GM12892 (cell line): Measurements from ENCODE around the gene KIAA1755.

ENCODE experiments used
- DNase-seq: peaks from one replicate; pipeline ENCODE4 v3.0.0; 2011; ENCODE audit not compliant: insufficient read length
- FAIRE-seq: peaks from 2 replicates; lab custom pipeline; 2011; peaks lifted over from hg19 to GRCh38; lab: Jason Lieb, UNC
- POLR2A ChIP-seq: IDR thresholded peaks from 2 replicates; pipeline ENCODE4 v1.6.1; 2011; ENCODE audit warnings: low read depth, low read length, control low read depth
- POLR2AphosphoS5 ChIP-seq: IDR thresholded peaks from 2 replicates; pipeline ENCODE4 v1.6.1; 2011; ENCODE audit warnings: low read depth, low read length, control low read depth
- TAF1 ChIP-seq: IDR thresholded peaks from 2 replicates; pipeline ENCODE4 v1.6.1; 2011; ENCODE audit warnings: low read depth, mild to moderate bottlenecking, control low read depth, low read length, borderline replicate concordance

The KIAA1755 gene

GRCh38 chr20:38179846-38180245, 80.7 kb downstream of the KIAA1755 start:
- FAIRE-seq = no peak

GRCh38 chr20:38178581-38178980, 82.0 kb downstream of the KIAA1755 start:
- FAIRE-seq (no peak), DNase-seq (no peak)
- TF ChIP-seq TAF1 = no peak
- TF ChIP-seq POLR2A = no peak
- TF ChIP-seq POLR2AphosphoS5 = no peak

More at GRCh38 chr20:38179846-38180245, 80.7 kb downstream of the KIAA1755 start:
- no peak for DNase-seq
- TF ChIP-seq POLR2A (no peak), TAF1 (no peak), POLR2AphosphoS5 (no peak)

GRCh38 chr20:38178065-38178491, 82.5 kb downstream of the KIAA1755 start:
- TF ChIP-seq POLR2A (no peak), TAF1 (no peak), POLR2AphosphoS5 (no peak)
- DNase-seq (no peak), FAIRE-seq (no peak)

GRCh38 chr20:38177201-38177600, 83.3 kb downstream of the KIAA1755 start:
- DNase-seq = no peak
- no peak for FAIRE-seq
- TF ChIP-seq TAF1 (no peak), POLR2A (no peak), POLR2AphosphoS5 (no peak)

DNA sequence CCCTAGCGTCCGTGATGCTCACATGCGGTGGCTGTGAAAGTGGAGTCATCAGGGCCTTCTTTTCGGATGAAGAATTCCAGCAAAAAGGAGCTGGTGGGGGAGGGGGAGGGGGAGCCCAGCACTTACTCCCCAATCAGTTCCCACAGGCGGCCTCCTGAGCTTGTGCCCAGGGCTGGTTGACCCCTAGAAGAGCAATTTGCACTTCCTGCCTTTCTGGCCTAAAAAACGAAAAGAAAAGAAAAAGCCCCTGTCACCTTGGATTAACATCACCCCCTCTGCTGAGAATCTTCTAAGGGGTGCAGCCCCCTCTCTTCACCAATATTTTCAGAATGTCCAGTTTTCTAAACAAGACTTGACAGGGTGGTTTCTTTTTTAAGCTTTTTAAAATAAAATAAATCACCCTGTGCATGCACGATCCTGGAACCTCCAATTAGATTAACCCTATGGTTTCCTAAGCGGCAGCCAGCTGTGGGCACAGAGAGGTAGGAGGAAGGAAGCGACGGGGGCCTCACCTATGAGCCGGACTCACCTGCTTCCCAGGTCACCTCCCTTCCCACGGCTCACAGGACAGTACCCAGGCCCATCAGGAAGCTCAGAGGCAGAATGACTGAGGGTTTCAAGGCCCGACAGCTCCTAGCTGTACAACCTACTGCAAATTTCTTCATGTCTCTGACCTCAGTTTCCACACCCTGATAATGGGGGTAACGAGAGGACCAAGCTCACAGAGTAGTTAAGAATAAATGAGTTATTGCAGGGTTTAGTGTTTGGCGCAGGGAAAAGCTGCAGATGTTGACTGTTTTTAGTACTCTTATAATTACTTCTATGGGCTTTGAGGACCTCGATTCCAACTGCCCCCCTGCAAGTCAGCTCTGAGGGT, 85.0 kb downstream of the KIAA1755 start:
- FAIRE-seq (no peak), DNase-seq (no peak)
- TF ChIP-seq POLR2A (no peak), POLR2AphosphoS5 (no peak), TAF1 (no peak)

GRCh38 chr20:38173237-38174156, 87.0 kb downstream of the KIAA1755 start:
- no peak for DNase-seq
- FAIRE-seq = no peak

DNA sequence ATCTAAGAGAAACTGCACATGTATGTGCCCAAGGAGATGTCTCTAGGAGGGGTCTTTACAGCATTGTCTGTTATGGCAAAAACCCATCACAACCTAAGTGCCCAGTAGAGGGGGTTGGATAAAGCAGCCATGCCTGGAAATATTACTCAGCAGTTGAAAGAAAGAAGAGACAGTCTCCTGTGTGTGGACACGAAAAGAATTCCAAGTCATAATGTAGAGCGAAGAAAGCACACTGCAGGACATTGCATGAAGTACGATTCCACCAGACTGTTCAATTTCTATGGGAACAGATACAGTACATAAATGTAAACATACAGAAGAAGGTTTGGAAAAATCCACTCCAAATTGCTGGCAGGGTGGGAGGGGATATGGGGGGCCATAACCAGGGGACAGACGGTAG, 88.1 kb downstream of the KIAA1755 start:
- DNase-seq = no peak
- no peak for TF ChIP-seq POLR2A
- no peak for TF ChIP-seq POLR2AphosphoS5
- TF ChIP-seq TAF1 = no peak
- no peak for FAIRE-seq

More at GRCh38 chr20:38173237-38174156, 87.0 kb downstream of the KIAA1755 start:
- TF ChIP-seq POLR2A (no peak), POLR2AphosphoS5 (no peak), TAF1 (no peak)

DNA sequence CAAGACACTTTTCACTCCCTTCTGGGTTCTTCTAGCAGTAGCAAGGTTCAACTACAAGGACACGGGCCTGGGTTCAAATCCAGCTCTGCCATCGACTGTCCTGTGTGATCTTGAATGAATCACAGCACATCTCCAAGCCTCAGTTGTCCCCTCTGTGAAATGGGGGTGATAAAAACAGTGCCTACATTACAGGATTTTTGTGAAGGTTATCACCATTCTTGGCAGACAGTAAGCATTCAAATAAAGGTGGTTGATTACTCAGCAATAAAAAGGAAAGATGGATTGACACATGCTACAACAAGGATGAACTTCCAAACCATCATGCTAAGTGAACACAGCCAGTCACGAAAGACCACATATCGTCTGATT, 88.9 kb downstream of the KIAA1755 start:
- no peak for TF ChIP-seq TAF1
- no peak for TF ChIP-seq POLR2AphosphoS5
- no peak for TF ChIP-seq POLR2A
- DNase-seq = no peak
- FAIRE-seq = no peak

GRCh38 chr20:38170826-38171674, 89.5 kb downstream of the KIAA1755 start:
- DNase-seq = no peak
- TF ChIP-seq TAF1 = no peak
- FAIRE-seq = no peak

GRCh38 chr20:38170219-38170825, 90.2 kb downstream of the KIAA1755 start:
- no peak for TF ChIP-seq POLR2A
- TF ChIP-seq TAF1 = no peak
- TF ChIP-seq POLR2AphosphoS5 = no peak
- no peak for DNase-seq
- FAIRE-seq = no peak
